Measurements from ENCODE around the gene SLC6A19.
A peak's percentile ranks its signal among the peaks of the same experiment; 100 is the strongest.

Gene SLC6A19

GRCh38 chr5:1244255-1244654 lies 42.9 kb downstream of the SLC6A19 start:
- DNase-seq (ENCODE audit: low read depth in 2 of 2): no peak

- no peak for DNase-seq (ENCODE audit: low read depth in 2 of 2)
Observed at GRCh38 chr5:1244976-1245375, 43.6 kb downstream of the SLC6A19 start.

- no peak for DNase-seq (ENCODE audit: low read depth in 2 of 2)
Observed at GRCh38 chr5:1245905-1246576, 44.6 kb downstream of the SLC6A19 start.

DNA sequence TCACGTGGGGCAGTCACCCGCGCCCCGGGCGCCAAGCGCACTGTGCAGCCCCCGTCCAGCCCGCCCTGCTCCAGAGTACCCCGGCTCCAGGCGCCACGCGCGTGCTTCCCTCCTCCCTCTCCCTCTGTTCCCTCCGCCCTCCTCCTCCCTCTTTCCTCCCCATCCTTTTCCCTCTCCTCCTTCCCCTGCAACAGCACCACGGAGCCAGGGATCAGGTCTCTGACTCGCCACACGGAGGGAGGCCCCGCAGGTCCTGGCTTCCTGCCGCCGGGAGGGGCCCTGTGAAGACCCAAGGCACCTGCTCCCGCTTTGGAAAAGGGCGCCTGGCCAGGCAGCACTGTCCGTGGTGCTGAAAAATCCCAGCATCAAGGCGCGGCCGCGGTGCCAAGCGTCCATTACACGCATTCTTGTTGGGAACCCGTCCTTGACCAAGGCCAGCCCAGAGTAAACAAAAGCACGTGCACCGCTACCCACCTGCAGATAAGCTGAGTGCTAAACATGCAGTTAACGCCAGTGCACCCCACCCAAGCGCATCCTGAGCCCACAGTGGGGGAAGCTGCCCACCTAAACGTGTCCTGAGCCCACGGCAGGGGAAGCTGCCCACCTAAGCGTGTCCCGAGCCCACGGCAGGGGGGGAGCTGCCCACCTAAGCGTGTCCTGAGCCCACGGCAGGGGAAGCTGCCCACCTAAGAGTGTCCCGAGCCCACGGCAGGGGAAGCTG lies 45.5 kb downstream of the SLC6A19 start:
- no peak for DNase-seq (ENCODE audit: low read depth in 2 of 2)

DNA sequence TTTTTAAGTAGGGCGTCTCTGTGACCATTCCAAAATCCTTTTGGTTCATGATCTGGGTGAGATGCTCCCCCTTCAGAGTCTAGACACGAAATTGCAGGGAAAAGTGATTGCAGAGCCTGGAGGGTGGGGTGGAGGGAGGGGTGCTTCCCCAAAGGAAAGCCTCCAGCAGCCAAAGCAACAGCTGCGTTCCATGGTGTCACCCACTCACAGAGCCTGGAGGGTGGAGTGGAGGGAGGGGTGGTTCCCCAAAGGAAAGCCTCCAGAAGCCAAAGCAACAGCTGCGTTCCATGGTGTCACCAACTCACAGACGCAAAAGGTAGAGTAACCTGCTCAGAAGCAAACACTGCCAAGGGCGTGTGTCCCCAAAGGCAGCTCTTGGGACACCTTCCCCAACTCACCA lies 46.4 kb downstream of the SLC6A19 start:
- DNase-seq (ENCODE audit: low read depth in 2 of 2): no peak

DNA sequence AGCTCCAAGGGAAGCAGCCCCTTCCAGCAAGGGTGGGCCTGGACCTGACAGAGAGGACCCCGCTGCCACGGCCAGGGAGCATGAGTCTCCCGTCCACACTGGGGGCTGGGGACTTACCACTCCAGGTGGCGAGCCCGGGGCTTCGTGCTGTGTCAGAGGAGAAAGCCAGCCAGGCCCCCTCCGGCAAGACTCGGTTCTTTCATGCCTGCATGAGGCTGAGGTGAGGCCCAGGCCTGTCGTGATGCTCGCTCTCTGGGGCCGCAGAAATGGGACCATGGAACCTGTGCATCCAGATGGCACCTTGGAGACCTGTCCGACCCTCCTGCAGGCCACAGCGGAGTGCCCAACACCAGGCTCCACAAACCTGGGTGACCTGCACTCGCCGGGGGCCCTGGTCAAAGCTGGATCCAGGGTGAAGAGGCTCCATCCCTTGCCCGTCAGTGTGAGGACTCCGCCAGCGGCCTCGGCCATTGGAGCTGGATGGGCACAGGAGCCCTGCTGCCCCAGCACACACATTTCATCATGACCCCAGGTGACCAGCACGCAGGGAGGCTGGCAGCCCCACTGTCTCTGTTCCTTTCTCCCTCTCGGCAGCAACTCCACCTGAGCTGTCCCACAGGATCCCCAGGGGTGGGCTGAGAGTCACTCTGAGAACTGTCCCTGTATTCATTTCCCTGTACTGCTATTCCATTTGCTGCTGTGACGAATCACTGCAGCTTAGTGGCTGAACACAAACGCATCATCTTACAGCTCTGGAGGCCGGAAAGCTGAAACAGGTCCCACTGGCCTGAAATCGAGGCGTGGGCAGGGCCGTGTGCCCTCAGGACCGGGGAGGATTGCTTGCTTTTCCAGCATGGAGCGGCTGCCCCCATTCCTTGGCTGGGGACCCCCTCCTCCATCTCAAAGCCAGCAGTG lies 48.2 kb downstream of the SLC6A19 start:
- no peak for DNase-seq (ENCODE audit: low read depth in 2 of 2)

DNA sequence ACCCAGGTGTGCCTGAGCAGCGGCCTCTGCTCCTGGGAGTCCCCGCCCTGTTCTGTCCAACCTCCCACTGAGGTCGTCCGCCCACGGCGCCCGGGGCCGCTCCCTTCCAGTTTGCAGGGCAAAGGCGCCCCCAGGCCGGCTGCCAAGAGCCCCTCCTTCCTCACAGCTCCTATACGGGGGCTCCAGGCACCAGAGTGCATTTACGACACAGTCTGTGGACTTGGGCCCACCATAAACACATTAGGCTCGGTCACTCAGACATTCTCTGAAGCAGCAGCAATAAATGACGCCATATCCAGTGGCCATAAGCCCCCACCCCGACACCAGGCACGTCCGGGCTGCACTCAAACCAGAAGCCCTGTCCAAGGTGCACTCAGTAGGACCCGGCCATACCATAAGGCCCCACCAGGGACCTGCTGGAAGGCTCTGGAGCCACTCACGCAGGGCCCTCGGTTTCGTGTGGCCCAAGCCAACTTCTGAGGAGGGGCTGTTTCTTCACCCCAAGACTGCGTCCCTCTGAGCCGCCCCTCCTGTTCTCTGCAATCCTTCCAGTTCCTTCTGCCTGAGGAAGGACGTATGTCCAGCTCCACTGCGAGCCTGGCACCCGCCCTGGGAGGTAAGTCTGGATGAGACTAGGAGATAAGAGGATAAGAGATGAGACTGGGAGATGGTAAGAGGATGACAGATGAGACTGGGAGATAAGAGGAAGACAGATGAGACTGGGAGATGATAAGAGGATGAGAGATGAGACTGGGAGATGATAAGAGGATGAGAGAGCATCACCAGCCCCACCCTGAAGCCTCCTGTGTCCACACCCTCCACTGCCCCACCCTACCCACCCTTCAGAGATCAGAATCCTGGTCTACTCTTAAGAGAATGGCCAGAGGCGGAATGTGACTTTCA lies 50.5 kb downstream of the SLC6A19 start:
- DNase-seq (ENCODE audit: low read depth in 2 of 2): no peak

DNA sequence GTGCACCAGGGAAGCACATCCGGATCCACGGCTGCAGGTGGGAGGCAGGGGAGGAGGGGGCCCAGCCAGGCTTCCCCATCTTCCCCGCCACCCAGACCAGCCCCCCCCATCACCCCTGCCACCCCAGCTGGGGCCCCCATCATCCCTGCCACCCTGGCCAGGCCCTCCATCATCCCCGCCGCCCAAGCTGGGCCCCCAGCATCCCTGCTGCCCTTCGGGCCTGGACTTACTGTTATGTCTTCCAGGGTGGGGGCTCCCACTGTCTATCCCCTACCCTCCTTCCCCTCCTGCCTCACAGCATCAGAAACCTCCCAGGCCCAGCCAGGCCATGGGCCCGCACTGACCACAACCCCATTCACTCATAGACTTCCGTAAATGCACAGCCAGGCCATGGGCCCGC lies 51.3 kb downstream of the SLC6A19 start:
- DNase-seq (ENCODE audit: low read depth in 2 of 2): no peak

DNA sequence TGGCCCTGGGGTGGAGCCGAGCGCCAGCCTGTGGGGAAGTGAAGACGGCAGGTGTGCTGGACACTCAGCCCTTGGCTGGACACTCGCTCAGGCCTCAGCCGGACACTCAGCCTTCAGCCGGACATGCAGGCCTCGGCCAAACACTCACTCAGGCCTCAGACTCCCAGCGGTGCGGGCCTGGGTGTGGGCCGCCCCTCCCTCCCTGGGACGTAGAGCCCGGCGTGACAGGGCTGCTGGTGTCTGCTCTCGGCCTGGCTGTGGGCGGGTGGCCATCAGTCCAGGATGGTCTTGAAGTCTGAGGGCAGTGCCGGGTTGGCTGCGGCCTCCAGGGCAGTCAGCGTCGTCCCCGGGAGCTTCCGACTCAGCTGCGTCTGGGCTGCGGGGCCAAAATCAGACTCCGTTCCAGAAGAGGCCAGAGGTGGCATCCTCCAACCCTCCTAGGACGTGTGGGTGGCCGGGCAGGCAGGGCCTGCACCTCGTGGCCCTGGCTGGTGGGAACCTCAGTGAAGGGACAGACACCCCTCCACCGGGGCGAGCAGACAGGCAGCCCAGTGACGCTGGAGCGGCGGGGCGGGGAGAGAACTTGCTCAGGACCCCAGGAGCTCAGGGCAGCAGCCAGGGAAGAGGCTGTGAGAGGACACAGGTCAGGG lies 52.2 kb downstream of the SLC6A19 start:
- no peak for DNase-seq (ENCODE audit: low read depth in 2 of 2)

GRCh38 chr5:1254196-1254595 lies 52.8 kb downstream of the SLC6A19 start:
- no peak for DNase-seq (ENCODE audit: low read depth in 2 of 2)

DNA sequence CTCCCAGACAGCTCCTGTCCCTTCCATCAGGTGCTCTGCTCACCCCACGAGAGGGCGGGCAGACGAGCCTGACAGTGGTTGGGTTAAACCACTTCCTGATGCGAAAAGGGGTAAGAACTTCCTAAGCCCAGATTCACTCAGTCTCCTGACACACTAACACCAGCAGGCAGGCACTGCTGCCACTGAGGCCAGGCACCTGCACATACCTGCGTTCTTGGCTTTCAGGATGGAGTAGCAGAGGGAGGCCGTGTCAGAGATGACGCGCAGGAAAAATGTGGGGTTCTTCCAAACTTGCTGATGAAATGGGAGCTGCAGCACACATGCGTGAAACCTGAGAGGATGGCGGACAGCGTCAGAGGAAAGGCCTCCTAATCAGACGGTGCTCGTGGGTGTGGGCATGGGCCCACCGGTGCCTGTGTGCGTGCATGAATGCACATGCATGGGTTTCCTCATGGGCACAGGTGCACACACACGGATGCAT lies 53.7 kb downstream of the SLC6A19 start:
- DNase-seq (ENCODE audit: low read depth in 2 of 2): peak; percentile 4 to 19

GRCh38 chr5:1256776-1257175 lies 55.4 kb downstream of the SLC6A19 start:
- DNase-seq (ENCODE audit: low read depth in 2 of 2): no peak

- no peak for DNase-seq (ENCODE audit: low read depth in 2 of 2)
Observed at GRCh38 chr5:1257363-1257762, 56.0 kb downstream of the SLC6A19 start.

GRCh38 chr5:1257841-1258240 lies 56.4 kb downstream of the SLC6A19 start:
- DNase-seq (ENCODE audit: low read depth in 2 of 2): no peak

GRCh38 chr5:1259806-1260480 lies 58.5 kb downstream of the SLC6A19 start:
- DNase-seq (ENCODE audit: low read depth in 2 of 2): no peak

DNA sequence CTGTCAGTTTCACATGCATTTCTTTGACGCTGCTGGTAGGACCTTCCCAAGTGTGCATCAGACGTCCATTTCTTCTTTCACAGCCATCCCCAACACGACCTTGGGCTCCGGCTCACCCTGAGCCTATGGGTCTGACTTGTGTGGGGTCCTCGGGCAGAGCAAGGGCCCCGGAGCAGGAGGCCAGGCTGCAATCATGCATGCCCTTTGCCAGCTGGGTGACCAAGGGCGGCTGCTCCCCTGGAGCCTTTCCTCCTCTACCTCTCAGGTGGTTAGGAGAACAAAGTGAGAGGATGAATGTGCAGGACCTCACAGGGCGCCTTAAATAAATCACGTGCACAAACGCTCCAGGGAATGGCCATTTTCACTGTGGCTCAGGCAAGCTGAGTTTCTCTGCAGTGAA lies 60.2 kb downstream of the SLC6A19 start:
- no peak for DNase-seq (ENCODE audit: low read depth in 2 of 2)

DNA sequence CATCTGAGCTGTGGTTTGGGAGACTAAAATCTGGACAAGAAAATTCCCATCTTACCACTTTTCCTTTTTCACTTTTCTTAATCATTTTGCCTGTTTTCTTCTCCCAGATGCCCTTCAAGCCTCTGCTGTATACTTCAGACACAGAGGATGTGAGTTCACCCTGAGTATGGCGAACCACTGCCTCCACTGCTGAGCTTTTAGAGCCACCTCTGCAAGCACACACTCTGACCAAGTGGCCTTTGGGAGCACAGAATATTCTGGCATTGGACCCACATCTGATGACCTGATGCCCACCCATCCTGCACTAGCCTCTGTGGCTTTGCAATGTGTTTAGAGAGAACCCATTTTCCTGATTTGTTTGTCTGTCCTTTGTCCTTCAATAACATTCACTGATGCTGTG lies 61.0 kb downstream of the SLC6A19 start:
- no peak for DNase-seq (ENCODE audit: low read depth in 2 of 2)

DNA sequence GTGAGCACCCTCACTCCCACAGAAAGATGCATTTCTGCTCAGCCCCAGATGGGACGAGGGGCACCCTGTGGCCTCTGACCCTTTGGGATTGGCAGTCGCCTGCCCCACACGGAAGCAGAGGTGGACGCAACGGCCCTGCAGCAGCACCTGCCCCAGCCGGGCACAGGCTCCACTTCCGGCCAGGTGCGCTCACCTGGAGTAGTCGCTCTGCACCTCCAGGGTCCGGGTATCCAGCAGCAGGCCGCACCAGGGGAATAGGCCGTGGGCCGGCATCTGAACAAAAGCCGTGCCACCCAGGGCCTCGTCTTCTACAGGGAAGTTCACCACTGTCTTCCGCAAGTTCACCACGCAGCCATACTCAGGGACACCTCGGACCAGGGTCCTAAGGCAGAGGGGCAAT lies 62.8 kb downstream of the SLC6A19 start:
- DNase-seq (ENCODE audit: low read depth in 2 of 2): no peak

DNA sequence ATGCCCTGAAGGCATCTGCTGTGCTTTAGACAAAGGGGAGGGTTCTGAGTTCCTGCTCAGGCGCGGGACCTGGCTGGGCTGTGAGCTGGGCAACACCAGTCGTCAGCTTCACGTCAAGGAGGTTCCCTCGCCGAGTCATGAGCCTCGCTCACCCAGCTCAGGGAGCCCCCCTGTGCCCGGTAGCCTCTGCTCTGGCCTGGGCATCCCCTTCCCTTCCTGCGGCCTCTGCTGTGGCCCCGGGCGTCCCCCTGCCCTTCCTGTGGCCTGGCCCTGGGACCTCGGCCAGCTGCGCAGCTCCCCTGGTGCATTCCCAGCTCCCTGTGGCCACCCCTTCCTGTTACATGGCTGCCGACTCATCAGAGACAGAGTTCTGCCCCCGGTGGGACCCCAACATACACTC lies 63.6 kb downstream of the SLC6A19 start:
- no peak for DNase-seq (ENCODE audit: low read depth in 2 of 2)
